Measurements from ENCODE around the gene SLC25A33. TPM values are rescaled to one million over a fixed set of nuclear protein-coding genes. Genes with fewer than 3 reads are reported as not detected.

Gene SLC25A33
- total and polyA plus RNA-seq, 2 experiments from 2014 or later: 13.3 to 18.8 TPM

- ATAC-seq (no peak), DNase-seq (ENCODE audit: low spot score) (no peak)
- Histone ChIP-seq H3K79me2 (replicated peaks; ENCODE audit: insufficient read depth) (no peaks in the 10 kb centered on the region), H4K20me1 (replicated peaks; ENCODE audit: insufficient read depth) (no peaks in the 10 kb centered on the region), H3K36me3 (ENCODE audit: insufficient read depth) (no peaks in the 10 kb centered on the region), H3K4me3 (no peak overlapping the region), H3K27ac (ENCODE audit: low read depth) (no peak overlapping the region), H2AFZ (no peak overlapping the region; the same call in 1 of the 2 replicates), H3K27me3 (ENCODE audit: insufficient read depth) (peaks cover 4% of the 10 kb centered on the region; the same call in 1 of the 2 replicates), H3K4me2 (no peak overlapping the region), H3F3A (replicated peaks; ENCODE audit: low read depth) (no peaks in the 10 kb centered on the region), H3K4me1 (ENCODE audit: insufficient read depth) (no peaks in the 10 kb centered on the region), H3K9me2 (ENCODE audit: insufficient read depth) (no peaks in the 10 kb centered on the region)
- Mint-ChIP-seq H3K36me3 (ENCODE audit: low read depth) (no peaks in the 10 kb centered on the region; the same call in 2 of the 3 replicates), H3K27me3 (ENCODE audit: insufficient read depth, low read depth, poor library complexity) (peaks cover 23% of the 10 kb centered on the region), H3K27ac (no peak overlapping the region), H3K9me3 (0 out of 3 replicates have a peak, but pooled peaks cover 2% of the 10 kb centered on the region), H3K4me3 (no peak overlapping the region), H3K4me1 (peaks cover 9% of the 10 kb centered on the region; the same call in 2 of the 3 replicates)
- TF ChIP-seq EZH2phosphoT487 (IDR thresholded peaks at IDR 0.05; ENCODE audit: unreplicated experiment) (no peak), EZH2 (IDR thresholded peaks at IDR 0.05; ENCODE audit: low read depth, unreplicated experiment) (no peak), CTCF (conservative IDR thresholded peaks at IDR 0.05; ENCODE audit: low read depth in 2 of 2) (no peak), ZNF331 (CRISPR knock-in tag; IDR thresholded peaks at IDR 0.05; ENCODE audit: low read depth) (no peak), ZNF114 (CRISPR knock-in tag; IDR thresholded peaks at IDR 0.05) (no peak), NANOG (IDR thresholded peaks at IDR 0.05; ENCODE audit: borderline replicate concordance) (no peak), POLR2AphosphoS5 (IDR thresholded peaks at IDR 0.05; ENCODE audit: low read depth) (no peak), JUNB (IDR thresholded peaks at IDR 0.05; ENCODE audit: unreplicated experiment) (no peak), CREB1 (CRISPR knock-in tag; IDR thresholded peaks at IDR 0.05; ENCODE audit: low read depth) (no peak), STAT1 (IDR thresholded peaks at IDR 0.05; ENCODE audit: unreplicated experiment) (no peak), ZNF462 (CRISPR knock-in tag; IDR thresholded peaks at IDR 0.05) (no peak)
- TF ChIP-seq, protein P1, sequence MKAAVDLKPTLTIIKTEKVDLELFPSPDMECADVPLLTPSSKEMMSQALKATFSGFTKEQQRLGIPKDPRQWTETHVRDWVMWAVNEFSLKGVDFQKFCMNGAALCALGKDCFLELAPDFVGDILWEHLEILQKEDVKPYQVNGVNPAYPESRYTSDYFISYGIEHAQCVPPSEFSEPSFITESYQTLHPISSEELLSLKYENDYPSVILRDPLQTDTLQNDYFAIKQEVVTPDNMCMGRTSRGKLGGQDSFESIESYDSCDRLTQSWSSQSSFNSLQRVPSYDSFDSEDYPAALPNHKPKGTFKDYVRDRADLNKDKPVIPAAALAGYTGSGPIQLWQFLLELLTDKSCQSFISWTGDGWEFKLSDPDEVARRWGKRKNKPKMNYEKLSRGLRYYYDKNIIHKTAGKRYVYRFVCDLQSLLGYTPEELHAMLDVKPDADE (IDR thresholded peaks at IDR 0.05): no peak
- TF ChIP-seq, protein P2, sequence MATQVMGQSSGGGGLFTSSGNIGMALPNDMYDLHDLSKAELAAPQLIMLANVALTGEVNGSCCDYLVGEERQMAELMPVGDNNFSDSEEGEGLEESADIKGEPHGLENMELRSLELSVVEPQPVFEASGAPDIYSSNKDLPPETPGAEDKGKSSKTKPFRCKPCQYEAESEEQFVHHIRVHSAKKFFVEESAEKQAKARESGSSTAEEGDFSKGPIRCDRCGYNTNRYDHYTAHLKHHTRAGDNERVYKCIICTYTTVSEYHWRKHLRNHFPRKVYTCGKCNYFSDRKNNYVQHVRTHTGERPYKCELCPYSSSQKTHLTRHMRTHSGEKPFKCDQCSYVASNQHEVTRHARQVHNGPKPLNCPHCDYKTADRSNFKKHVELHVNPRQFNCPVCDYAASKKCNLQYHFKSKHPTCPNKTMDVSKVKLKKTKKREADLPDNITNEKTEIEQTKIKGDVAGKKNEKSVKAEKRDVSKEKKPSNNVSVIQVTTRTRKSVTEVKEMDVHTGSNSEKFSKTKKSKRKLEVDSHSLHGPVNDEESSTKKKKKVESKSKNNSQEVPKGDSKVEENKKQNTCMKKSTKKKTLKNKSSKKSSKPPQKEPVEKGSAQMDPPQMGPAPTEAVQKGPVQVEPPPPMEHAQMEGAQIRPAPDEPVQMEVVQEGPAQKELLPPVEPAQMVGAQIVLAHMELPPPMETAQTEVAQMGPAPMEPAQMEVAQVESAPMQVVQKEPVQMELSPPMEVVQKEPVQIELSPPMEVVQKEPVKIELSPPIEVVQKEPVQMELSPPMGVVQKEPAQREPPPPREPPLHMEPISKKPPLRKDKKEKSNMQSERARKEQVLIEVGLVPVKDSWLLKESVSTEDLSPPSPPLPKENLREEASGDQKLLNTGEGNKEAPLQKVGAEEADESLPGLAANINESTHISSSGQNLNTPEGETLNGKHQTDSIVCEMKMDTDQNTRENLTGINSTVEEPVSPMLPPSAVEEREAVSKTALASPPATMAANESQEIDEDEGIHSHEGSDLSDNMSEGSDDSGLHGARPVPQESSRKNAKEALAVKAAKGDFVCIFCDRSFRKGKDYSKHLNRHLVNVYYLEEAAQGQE (IDR thresholded peaks at IDR 0.05; ENCODE audit: unreplicated experiment): no peak
Observed at GRCh38 chr1:9628541-9629444, 89.5 kb downstream of the SLC25A33 start.
